ENCODE data around the gene ZNF224.
"Not testable (repeated sequence)": the region's sequence is repeated elsewhere in the genome, so short reads cannot be mapped to it uniquely, and the experiment has no call there.

Gene ZNF224

GRCh38 chr19:44093931-44094765 lies at the start of gene ZNF224:
Gene ZNF224, plus strand, starts transcription at chr19:44094361. Its CDS starts 3,513 bp downstream, at chr19:44097874.
- peak; percentile 20 to 61 (median 50) for DNase-seq

- peak in 1 of 4 experiments; percentile 3 for DNase-seq
These were observed 43.2 kb upstream of the ZNF224 start for GRCh38 chr19:44050740-44051649.

DNA sequence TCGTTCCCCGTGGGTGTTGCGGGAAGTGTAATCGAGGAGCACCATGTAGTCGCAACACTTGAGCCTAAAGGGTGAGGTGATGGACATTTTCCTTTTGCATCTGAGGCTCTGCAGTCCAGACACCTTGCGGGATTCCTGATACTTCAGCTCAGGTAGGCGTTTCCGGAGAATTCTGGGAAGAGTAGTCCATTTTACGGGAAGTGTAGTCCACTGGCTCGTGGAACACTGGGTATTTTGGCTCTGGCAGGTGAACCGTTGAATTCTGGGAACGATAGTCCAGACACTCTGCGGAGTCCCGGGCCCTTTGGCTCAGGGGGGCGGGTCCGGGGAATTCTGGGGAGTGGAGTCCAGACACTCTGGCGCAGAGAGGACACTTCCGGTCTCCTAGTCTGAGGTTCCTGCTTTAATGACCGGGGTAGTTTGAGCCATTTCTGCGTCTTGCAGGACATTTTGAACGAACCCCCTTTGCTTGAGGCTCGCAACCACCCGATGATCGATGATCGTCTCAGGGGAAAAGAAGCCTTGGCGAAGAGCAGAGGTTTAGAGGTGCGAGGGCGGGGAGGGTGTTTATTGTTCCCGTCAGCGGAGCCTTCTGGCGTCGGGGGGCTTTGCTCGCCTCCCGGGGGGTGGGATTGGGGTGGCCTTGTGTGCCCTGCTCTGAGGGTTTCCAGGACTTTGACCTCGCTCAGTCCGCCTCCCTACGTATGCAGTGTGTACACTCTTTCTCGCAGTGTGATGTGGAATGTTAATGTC lies 42.3 kb upstream of the ZNF224 start, which contains the start of gene ZNF223:
Gene ZNF223 (plus strand): TSS at position 387 of the 753 bp plus-strand sequence. CDS start 3,141 bp downstream, outside the sequence.
- DNase-seq: peak in 3 of 4 experiments; percentile 27 to 55 (median 32)

GRCh38 chr19:44055870-44056269 lies 38.3 kb upstream of the ZNF224 start:
- no peak for DNase-seq

DNA sequence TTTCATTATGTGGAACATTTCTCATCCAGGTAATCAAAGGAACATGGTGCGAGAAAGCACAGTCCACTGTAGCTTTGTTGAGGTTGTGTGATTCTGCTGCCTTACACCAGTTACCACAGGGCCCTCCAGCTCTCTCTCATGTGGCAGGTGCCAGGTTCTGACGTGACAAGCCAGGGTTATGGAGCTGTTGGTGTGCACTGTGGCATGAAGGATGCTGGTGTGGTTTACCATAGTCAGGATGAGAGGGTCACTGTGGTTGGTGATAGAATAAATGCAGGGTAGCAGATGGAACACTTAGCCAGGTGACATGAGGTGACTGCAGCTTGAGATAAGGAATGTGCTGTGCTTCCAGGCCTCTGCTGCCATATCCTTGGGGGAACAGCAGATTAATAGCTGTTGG lies 34.9 kb upstream of the ZNF224 start:
- no peak for DNase-seq

- DNase-seq: no peak
These were observed 33.1 kb upstream of the ZNF224 start for GRCh38 chr19:44061038-44061437.

DNA sequence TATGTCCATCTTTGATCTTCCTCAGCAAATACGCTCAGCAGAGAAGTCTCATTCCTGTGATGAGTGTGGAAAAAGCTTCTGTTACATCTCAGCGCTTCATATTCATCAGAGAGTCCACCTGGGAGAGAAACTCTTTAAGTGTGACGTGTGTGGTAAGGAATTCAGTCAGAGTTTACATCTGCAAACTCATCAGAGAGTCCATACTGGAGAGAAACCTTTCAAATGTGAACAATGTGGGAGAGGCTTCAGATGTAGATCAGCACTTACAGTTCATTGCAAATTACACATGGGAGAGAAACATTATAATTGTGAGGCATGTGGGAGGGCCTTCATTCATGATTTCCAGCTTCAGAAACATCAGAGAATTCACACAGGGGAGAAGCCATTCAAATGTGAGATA lies 27.9 kb upstream of the ZNF224 start:
- no peak for DNase-seq

DNA sequence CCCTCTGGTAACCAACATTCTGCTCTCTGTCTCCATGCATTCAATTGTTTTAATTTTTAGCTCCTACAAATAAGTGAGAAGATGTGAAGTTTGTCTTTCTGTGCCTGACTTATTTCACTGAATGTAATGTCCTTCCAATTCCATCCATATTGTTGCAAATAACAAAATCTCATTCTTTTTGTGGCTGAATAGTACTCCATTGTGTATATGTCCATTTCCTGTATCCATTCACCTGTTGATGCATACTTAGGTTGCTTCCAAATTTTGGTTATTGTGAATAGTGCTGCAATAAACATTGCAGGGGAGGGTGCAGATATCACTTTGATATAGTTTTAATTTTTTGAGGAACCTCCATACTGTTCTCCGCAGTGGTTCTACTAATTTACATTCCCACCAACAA lies 24.7 kb upstream of the ZNF224 start:
- no peak for DNase-seq

GRCh38 chr19:44071824-44072542 lies 22.2 kb upstream of the ZNF224 start, which contains the start of gene ZNF284:
Gene ZNF284, plus strand, starts transcription at chr19:44072159. Its CDS starts 4,231 bp downstream, at chr19:44076390.
- peak; percentile 29 to 67 (median 50) for DNase-seq

DNA sequence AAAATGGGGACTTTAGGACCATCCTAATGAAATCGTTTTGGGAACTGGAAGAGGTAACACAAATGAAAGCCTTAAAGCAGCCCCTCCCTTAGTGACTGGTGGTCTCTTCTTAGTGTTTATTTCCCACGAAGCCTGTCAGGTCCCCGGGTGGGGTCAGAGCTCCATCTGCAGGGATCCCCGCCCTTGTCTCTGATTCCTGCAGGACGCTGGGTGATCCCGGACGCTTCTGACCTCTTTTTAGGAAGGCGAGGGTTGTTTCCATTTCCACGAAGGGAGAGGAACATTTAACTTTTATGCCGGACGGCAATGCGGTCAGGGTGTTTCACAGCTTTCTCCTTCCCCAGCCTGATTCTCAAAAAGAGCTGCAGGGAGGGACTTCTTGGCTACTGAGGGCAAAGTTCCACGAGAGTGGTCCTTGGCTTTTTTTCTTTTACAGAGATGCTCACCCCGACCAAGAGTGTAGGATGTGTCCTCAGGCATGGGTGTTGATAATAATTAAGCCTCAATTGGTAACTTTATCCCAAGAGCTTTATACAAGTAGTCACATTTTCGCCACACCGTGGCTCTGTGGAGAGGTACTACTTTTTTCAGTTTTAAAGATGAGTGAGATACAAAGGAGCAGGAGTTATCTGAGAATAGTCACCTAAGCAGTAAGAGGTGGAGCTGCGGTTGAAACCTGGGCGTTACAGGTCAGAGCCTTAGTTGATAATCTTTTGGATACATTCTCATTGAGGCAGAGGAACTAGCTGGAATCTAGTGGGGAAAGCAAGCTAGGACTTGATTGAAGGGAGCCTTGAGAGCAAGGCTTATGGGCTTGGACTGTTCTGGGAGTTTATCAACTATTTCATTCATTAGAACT lies 21.4 kb upstream of the ZNF224 start:
- no peak for DNase-seq

DNA sequence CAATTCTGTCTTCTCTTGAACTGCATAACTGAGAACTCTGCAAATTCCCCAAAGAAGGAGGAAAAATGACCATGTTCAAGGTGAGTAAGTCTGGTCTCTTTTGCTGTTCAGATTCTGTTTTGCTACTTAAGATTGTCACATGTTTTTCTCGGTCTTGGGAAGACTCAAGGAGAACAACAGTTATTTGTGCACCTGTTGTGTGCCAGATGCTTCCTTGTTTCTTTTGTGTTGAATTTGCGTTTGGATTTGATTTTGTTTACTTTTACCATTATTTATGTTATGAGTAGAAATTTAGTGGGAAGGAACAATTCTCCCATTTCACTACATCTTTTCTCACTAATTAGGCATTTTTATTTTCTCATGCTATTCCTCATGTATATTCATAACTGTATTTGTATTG lies 17.8 kb upstream of the ZNF224 start:
- no peak for DNase-seq

GRCh38 chr19:44092108-44092507 lies 2.1 kb upstream of the ZNF224 start:
- no peak for DNase-seq

DNA sequence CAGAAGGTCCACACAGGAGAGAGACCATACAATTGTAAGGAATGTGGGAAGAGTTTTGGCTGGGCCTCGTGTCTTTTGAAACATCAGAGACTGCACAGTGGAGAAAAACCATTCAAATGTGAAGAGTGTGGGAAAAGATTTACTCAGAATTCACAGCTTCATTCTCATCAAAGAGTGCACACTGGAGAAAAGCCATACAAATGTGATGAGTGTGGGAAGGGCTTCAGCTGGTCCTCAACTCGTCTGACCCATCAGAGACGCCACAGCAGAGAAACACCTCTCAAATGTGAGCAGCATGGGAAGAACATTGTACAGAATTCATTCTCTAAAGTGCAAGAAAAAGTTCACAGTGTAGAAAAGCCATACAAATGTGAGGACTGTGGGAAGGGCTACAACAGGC lies 13.6 kb downstream of the ZNF224 start:
- no peak for DNase-seq

DNA sequence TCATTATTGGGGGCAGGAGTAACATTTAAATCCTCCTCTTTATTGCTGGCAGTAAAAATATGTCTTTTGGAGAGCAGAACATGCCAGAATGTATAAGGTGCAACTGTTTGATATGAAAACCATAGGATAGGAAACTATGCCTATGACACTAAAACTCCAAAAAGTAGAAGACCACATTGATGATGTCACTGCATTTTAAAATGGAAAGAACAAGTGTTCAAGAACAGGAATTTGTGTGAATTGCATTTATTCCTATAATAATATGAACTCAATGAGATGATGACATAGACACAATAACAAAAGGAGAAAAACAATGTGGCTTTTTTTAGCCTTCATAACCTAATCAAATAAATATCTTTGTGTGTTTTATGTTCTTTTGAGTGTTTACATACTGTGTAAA lies 15.3 kb downstream of the ZNF224 start:
- DNase-seq: no peak

DNA sequence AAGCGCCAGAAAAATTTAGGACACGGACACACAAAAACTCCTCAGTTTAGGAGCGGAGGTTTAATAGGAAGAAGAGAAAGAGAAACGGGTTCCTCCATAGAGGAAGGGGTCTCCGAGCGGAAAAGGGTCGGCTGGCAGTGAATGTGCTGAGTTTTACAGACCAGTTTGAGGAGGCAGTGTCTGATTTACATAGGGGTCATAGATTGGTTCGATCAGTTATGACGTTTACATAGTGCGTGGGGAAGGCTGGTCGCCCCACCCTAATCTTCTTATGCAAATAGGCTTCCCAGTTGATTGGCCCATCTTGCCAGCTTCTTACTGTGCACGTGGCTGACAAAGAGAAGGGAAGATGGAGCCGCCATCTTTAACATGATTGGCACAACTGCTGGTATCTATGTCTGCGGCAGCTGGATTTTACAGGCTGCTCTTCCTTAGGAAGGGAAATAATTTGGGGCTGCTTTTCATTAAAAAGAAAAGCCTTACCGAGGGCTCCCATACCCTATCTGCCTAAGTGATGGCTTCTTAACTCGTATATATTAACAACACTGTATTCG lies 17.8 kb downstream of the ZNF224 start:
- no peak for DNase-seq

GRCh38 chr19:44112802-44113137 lies 18.6 kb downstream of the ZNF224 start:
- DNase-seq: no peak

DNA sequence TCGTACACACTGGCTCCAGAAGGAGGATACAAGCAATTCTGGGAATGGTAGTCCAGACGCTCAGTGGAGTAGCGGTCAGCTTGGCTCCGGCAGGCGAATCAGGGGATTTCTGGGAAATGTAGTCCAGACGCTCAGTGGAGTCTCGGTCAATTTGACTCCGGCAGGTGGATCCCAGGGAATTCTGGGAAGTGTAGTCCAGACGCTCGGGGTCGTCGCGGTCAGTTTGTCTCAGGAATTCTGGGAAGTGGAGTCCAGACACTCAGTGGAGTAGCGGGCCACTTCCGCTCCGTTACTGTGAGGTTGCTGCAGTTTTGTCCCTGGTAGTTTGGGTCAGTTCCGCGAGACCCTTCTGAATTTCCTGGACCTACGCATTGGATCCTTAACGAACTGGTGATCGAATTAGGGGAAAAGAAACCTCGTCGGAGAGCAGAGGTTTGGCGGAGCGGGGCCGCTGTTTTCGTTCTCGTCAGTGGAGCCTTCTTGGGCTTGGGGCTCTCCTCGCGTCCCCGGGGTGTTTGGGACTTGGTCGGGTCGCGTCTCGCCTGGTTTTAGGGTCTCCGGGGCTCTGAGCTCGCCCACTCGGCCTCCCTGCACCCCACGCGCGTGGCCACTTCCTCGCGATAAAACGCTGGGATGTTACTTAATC lies 19.1 kb downstream of the ZNF224 start, which contains the start of gene ZNF225:
Gene ZNF225 (plus strand): TSS at position 262 of the 646 bp plus-strand sequence. CDS start 2,429 bp downstream, outside the sequence.
- peak; percentile 44 to 58 (median 50) for DNase-seq

- DNase-seq: peak in 1 of 4 experiments; percentile 0
These were observed 19.7 kb downstream of the ZNF224 start for GRCh38 chr19:44113784-44114390.

GRCh38 chr19:44121162-44121561 lies 27.0 kb downstream of the ZNF224 start:
- DNase-seq: not testable (repeated sequence)

- no peak for DNase-seq
These were observed 37.8 kb downstream of the ZNF224 start for GRCh38 chr19:44131955-44132354.
